ENCODE data around the gene CHCHD10.

Gene CHCHD10

DNA sequence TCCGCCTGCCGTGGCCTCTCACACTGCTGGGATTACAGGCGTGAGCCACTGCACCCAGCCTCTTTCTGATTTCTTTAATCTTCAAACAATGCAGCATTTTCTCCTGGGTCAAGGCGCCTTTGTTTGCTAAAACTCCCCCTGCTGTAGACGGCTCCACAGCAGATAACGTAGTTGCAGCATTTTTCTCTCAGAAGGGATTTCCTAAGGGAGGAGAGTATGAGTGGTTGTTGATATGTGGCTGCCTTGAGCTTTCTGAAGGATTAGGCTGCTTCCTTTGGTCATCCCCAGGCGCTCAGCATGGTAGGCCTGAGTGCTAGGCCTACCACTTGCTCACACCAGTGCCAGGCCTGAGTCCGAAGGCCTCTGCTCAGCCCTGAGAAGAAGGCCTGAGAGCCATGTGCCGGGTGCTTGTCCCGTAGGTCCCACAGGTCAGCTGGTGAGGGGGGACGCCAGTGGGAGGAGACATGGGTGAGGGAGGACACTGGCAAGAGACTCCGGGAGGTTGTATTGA, 37.1 kb upstream of the CHCHD10 start:
- no peak for DNase-seq (ENCODE audit: low read depth)
- no peak overlapping the region for H3K4me3 ChIP-seq (ENCODE audit: low read depth, low read length)
- TF ChIP-seq, protein P1, sequence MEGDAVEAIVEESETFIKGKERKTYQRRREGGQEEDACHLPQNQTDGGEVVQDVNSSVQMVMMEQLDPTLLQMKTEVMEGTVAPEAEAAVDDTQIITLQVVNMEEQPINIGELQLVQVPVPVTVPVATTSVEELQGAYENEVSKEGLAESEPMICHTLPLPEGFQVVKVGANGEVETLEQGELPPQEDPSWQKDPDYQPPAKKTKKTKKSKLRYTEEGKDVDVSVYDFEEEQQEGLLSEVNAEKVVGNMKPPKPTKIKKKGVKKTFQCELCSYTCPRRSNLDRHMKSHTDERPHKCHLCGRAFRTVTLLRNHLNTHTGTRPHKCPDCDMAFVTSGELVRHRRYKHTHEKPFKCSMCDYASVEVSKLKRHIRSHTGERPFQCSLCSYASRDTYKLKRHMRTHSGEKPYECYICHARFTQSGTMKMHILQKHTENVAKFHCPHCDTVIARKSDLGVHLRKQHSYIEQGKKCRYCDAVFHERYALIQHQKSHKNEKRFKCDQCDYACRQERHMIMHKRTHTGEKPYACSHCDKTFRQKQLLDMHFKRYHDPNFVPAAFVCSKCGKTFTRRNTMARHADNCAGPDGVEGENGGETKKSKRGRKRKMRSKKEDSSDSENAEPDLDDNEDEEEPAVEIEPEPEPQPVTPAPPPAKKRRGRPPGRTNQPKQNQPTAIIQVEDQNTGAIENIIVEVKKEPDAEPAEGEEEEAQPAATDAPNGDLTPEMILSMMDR (IDR thresholded peaks at IDR 0.05; ENCODE audit: insufficient read depth, low read depth, low read length, missing control alignments), result no peak

DNA sequence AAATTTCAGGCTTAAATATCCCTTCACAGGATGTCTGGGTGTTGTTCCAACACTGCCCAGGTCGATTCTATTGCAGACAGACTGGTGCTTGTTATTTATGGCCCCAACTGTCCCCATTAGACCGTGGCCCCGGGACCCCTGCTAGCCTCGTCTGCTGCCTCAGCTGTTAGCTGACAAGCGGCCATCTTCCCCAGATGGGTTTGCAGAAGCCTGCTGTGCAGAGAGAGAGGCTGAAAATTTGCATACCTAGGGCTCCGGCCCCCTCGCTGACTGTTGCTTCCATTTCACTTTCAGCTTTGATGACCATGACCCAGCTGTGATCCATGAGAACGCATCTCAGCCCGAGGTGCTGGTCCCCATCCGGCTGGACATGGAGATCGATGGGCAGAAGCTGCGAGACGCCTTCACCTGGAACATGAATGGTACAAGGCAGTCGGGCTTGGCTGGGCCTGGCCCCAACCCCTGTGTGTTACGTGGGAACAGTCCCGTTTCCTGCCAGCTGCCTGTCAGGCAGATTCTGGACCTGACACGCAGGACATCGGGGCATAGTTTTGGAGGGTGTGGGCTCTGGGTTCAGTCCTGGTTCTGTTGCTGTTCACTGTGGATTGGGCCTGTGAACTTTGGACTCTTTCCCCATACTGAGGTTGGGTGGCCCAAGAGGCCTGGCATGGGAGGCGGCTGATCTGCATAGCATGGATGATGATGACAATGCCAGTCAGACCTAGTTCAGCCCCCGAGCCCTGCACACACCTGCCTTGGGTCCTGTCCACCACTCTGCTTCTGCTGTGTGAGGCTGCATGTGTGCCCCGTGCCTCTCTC, 35.4 kb upstream of the CHCHD10 start:
- DNase-seq (ENCODE audit: low read depth), result peak; percentile 76
- H3K4me3 ChIP-seq (ENCODE audit: low read depth, low read length), result peak overlapping the region; percentile 53
- TF ChIP-seq, protein P1 (IDR thresholded peaks at IDR 0.05; ENCODE audit: insufficient read depth, low read depth, low read length, missing control alignments), result no peak

DNA sequence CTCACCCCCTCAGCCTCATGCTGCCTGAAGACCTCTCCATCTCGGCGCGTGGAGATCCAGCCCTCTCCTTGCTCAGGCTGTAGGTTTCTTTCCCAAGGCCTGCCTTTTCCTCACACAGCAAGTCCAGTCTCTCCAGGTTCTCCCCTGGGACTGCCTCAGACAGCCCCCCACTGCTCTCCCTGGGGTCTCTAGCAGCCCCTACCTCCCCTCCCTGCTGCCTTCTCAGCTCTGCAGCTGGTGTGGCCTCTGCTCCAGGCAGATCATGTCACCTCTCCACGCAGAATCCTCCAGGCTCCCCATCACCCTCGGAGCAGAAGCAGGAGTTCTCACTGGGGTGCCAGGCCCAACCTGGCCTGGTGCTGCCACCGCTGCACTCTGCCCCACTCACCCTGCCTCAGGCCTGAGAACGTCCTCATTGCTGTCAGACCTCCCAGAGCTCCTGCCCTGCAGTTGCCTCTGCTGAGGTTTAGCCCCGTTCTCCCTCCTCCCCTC, 34.2 kb upstream of the CHCHD10 start:
- no peak overlapping the region for H3K4me3 ChIP-seq (ENCODE audit: low read depth, low read length)
- DNase-seq (ENCODE audit: low read depth), result no peak
- TF ChIP-seq, protein P1 (IDR thresholded peaks at IDR 0.05; ENCODE audit: insufficient read depth, low read depth, low read length, missing control alignments), result no peak

DNA sequence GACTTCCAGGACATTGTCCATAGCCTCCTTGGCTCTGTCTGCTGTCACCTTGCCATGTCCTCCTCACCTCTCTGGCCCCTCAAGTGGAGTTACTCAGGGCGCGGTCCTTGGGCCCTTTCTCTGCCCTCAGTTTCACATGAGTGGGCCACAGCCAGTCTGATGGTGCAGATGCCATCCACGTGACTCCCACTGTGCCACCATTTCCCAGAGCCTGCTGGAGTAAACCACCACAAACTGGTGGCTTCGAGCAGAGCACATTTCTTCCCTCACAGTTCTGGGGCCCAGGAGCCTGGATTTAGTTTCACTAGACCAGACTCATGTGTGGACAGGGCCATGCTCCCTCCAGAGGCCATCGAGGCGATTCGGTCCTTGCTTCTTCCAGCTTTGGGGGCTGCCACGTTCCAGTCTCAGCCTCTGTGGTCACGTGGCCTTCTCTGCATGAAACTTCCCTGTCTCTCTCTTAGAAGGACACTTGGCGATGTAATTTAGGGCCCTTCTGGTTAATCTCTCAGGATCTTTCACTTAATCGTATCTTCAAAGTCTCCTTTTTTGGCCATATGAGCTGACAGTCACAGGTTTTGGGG, 33.6 kb upstream of the CHCHD10 start:
- no peak for DNase-seq (ENCODE audit: low read depth)
- H3K4me3 ChIP-seq (ENCODE audit: low read depth, low read length), result peak overlapping the region; percentile 47
- TF ChIP-seq, protein P1 (IDR thresholded peaks at IDR 0.05; ENCODE audit: insufficient read depth, low read depth, low read length, missing control alignments), result no peak

DNA sequence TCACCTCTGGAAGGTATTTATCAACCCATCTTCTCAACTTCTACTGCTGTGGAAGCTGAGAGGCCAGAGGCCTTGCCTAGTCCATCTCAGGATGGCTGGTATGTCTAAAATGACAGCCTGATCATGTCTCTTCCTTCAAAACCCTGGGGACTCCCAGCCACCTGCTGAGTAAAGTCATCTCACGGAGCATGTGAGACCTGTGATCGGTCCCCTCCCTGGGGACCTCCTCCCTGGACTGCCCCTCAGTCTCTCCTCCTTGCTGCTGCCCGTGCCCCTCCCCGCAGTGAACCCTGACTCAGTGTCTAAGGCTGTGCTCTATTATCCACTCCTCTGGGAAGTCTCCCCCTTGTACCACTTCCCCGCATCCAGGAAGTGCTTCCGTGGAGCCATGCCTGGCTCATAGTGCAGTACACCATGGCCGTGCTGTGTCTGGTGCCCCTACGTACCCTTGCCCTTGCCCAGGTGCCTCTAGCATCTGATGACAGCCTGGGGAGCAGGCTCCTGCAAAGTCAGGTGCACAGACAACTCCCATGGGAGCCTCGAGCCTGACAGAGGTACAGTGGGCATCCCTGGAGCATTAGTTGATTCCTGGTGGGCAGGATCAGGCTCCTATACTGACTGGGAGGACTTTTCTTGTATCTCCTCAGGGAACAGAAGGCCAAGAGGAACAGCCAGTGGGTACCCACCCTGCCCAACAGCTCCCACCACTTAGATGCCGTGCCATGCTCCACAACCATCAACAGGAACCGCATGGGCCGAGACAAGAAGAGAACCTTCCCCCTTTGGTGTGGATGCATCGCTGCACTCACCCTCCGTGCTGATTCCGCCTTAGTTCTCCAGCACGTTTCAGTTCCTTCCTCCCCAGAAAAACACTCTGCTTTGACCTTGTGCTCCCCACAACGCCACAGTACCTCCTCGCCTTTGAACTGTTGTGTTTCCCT, 32.8 kb upstream of the CHCHD10 start:
- H3K4me3 ChIP-seq (ENCODE audit: low read depth, low read length), result peak overlapping the region; percentile 47
- DNase-seq (ENCODE audit: low read depth), result peak; percentile 93
- TF ChIP-seq, protein P1 (IDR thresholded peaks at IDR 0.05; ENCODE audit: insufficient read depth, low read depth, low read length, missing control alignments), result no peak

DNA sequence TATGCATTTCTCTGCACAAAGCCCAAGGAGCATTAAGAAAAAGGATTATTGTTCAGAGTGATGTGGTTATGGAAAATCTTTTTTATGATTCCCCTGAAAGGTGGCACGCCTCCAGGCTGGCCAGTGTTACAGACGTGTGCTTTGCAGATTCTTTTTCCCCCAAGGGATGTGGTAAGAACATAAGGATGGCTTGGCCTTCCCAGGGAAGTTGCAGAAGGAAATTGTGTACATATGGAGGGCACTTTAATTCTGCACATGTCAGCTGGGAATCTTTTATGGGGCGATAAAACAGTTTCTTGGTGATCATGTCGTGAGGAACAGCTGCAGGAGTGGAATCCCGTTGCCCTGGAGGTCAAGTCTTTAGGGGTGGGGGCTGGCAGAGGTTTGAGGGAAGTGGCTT, 28.7 kb upstream of the CHCHD10 start:
- TF ChIP-seq, protein P1 (IDR thresholded peaks at IDR 0.05; ENCODE audit: insufficient read depth, low read depth, low read length, missing control alignments), result no peak
- H3K4me3 ChIP-seq (ENCODE audit: low read depth, low read length), result no peak overlapping the region
- DNase-seq (ENCODE audit: low read depth), result no peak
